NCI-H1694 treated with DMSO at 0.1 percent for 48 hours (cell line): ENCODE data around the gene DDX17.
"Not testable (repeated sequence)": the region's sequence is repeated elsewhere in the genome, so short reads cannot be mapped to it uniquely, and the experiment has no call there.

ENCODE experiments used
- DNase-seq: peaks from one replicate; lab custom pipeline; 2025; lab: John Stamatoyannopoulos, UW

Gene DDX17

DNA sequence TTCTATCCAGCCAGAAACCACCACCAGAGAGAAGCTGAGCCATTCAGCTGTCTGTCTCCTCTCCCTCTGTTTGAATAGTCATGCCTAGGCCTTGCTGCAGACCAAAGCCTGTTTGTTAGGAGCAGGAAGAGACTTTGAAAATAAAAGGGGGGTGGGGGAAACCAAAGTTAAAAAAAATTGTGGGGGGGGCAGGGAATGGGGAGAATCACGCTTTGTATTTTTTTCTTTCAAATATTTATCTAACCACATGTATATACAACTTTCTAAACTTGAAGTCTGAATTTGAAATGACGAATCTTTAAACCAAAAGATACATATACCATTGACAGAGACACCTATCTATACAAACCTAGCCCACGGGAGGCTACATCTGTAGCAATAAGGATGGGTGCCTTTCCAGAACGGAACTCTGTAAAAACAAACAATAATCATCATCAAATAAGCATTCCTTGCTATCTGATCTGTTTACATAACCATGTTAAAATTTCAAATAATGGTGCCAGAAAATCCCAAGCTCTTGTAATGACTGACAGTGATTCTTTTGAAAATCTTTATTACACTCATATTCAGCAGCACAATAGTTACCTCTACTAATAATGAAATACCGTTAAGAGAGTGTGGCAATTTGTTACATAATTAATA lies 14.3 kb downstream of the DDX17 start:
- DNase-seq: no peak

DNA sequence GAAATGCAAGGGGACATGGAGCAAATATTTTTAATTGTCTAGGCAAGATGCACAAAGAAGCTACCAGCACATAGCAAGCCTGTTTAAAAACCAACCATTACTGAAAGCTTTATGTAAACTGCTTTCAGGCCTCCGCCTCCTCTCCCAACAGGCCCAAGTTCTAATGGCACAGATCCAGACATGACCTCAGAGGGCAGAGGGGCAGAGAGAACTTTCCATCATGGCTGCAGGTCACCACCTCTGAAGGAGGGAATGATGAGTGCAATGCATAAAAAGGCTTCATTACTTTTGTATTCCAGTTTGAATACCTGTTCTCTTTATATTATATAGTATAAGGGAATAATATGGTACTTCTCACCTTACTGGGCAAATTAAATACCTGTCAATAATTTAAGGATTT lies 15.2 kb downstream of the DDX17 start:
- no peak for DNase-seq

DNA sequence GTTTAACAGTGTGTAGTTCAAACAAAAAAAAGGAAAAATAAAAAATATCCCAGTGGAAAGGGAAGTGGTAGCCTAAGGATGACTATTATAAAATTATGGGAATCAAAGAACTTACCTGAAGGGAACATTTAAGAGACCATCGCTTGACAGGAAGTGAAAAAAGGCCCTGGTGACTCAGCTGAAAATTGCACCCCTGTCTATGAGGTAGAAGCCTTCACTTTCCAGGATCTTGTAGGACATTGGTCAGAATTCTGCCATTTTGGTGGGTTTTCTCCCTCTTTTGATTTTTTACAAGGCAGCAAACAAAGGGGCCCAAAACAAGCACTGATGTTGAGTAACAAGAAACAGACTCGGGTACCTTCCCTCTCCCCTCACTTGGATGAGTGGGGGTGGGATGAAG lies 15.6 kb downstream of the DDX17 start:
- DNase-seq: no peak

DNA sequence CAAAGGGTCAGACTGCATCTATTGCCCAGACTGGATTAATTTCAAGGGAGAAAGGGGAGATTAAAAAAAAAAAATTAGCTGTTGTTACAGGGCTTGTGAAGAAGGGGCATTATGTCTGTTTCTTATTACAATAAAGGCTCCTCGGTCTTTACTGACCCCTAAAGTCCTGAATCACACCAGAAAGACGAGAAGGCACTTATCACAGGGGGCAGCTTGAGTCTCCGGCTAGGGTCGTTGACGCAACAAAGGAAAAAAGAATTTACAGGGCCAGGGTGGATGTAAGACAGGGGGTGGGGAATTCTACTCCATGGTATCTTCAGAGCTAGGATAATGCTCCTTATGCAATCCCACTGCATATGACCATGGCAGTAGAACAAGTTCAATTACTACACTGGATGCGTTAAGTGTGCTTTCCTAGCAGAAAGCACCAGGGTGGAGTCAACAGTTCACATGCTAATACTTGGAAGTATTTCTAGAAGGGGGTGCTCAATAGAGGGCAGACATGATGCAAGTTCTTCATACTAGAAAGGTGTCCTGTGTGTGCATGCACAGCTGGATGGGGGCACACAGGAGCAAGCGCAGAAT lies 16.5 kb downstream of the DDX17 start:
- no peak for DNase-seq

DNA sequence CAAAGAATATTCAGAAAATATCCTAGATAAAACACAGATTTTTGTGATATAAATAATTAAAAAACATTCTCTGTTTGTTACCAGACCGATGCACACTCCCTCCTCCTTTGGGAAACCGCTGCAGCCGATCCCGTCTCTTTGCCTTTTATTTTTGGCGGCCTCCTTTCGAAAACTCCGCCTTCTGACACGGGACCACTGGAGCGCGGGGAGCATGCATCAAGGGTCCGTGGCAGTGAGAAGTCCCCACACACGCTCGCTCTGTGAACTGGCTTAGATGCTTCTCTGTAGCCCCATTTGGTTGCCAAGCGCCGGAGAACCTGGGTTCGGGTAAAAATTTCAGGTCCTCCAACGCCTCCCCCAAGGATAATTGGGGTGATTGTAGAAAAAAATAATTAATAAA lies 17.0 kb downstream of the DDX17 start:
- no peak for DNase-seq

DNA sequence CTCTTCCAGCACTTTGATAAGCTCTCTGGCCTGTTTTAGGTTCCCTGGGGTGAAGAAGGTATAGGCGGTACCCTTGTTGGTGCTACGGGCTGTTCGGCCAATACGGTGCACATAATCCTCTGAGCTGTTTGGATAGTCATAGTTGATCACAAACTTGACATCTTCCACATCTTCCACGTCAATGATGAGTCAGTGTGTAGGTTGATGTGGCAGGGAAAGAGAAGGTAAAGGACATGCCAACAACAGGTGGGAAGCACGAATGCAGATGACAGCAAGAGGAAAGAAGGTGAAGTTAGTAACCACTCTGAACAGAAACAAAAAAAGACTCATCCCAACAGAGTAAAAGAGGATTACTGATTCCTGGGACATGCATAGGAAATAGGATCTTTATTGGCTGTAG lies 18.2 kb downstream of the DDX17 start:
- no peak for DNase-seq

DNA sequence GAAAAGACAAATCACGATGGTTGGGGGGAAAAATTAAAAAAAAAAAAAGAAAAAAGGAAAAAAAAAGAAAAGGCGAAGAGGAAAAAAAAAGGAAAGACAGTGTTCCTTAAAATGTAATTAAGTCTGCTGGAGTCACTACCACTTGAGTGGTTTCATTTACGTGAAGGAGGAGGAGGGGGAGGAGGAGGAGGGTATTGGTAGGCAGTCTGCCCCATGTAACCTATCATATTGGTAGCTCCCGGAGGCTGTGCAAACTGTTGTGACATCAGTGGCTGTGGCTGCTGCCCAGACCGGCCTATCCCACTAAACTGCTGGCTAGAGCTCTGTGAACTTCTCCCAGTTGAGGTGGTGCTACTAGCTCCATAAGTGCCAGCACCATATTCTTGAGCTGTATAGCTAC lies 20.3 kb downstream of the DDX17 start:
- DNase-seq: no peak

DNA sequence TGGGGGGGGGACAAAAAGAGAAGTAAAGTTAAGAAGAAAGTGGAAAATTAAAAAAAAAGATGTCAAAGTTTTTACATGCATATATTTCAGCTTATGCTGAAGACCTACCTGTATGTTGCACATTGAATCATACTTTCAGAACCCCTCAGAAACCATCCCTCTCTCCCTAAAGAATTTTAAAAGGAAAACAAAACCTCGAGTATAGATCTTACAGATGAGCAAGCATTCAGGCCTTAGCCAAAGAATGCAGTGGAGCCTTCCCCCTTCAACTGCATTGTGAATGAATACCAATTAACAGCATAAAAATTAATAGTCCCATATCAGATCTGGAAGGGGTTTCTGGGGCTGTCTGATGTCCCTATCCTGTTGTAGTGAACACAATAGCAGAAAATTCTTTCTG lies 21.9 kb downstream of the DDX17 start:
- DNase-seq: no peak

DNA sequence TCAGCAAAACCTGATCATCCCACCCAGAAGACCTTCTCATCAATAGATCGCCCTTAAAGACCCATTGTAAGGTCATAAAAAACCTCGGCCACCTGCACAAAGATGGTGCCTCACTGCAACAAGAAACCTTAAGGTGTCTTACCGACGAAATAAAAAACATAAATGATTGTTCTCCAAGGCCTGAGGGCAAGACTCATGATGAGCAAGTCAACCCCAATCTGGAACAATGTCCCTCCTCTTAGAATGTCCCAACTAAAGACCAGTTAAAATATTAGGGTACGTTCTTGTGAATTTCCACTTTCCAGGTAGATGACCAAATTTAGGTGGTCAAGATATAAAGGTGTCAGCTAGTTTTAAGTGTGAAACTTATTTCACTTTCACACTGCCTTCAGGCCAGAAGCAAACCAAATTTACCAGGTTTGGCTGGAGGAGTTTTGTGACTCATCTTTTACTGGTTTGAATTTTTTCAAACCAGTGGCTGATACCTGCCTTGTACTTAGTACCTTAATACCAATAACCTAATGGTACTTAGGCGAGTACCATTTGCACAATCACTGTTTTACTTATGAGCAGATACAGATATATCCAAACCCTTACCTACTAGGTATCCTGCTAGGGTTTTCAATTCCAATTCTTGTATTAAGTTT lies 23.3 kb downstream of the DDX17 start:
- no peak for DNase-seq

DNA sequence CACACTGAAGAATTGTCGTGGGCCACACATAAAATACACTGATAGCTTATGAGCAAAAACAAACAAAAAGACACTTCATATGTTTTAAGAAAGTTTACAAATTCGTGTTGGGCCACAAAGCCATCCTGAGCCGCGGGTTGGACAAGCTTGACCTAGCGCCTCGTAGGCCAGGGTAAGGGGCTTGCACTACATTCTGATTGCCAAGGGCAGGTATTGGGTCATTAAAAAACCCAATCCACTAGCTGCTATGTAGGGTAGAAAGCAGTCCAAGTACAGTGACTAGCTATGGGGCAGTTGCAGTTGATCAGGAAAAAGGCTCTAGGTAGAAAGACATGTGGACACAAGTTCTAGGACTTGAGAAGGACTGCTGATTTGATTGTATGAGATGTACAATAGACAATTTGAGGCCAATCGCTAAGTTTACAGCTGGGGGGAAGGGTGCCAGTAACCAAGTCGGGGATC lies 24.2 kb downstream of the DDX17 start:
- no peak for DNase-seq

DNA sequence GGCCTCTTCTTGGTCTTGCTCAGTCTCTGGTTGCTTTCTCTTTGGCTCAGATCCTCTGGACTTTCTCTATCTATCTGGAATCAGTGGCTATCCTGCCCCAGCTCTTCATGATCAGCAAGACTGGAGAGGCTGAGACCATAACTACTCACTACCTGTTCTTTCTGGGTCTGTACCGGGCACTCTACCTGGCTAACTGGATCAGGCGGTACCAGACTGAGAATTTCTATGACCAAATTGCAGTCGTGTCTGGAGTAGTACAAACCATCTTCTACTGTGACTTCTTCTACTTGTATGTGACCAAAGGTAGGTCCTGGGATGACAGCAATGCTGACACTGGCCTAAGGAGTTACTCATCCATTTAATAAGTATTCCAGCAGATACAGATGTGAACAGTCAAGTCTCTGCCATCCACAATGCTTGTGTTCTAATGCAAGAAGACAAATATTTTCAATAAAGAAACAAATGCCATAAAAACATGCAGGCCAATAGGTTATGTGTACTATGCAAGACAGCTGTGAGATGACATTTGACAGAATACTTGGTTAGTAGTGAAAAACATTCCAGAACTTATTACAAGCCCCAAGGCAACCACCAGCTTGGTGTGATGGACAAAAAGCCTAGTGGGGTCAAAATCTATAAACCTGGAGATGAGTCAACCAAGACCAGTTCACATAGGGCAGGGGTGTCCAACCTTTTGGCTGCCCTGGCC lies 24.8 kb downstream of the DDX17 start:
- no peak for DNase-seq

DNA sequence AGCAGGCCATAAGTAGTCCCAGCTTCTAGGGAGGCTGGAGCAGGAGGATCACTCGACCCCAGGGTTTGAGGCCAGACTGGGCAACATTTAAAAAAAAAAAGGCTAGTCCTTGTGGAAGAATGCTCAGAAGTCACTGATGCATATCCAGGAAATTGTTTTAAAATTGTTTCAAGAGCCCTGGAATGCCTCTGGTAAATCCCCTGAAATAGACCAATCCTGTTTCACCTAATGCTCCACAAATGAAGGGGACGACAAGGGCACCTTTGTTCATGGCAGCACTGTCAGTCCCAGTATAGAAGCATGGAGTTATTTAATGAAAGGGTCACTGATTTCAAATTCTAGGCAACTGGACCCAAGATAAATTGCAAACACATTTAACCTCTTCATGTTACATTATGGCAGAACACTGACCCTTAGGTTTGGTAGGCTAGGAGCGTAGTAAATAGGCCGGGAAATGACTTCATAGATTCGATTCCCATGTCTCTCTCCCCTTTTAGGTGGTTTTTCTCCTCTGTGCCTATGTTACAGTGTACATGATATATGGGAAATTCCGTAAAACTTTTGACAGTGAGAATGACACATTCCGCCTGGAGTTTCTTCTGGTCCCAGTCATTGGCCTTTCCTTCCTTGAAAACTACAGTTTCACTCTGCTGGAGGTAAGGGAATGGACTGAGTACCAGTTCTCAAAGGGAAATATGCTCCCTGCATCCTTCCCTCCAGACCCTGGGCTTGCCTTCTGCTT lies 26.8 kb downstream of the DDX17 start:
- no peak for DNase-seq

DNA sequence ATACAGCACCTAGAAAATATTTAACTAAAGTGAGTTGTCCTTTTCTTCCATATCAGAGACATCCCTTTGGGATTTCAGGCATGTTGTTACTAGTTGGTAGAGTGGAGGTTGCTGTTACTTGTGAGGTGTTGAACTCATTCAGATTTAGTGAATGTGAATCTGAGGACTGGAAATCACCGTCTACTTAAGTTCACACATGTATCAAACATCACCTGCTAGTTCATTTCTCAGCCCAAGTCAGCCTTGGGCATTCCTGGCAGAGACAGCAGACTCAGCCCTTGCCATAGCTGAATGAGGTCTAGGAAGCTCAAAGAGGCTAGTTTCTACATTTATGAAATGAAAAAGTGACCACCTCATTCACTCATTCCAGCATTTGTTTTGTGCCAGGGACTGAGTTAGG lies 28.5 kb downstream of the DDX17 start:
- no peak for DNase-seq

DNA sequence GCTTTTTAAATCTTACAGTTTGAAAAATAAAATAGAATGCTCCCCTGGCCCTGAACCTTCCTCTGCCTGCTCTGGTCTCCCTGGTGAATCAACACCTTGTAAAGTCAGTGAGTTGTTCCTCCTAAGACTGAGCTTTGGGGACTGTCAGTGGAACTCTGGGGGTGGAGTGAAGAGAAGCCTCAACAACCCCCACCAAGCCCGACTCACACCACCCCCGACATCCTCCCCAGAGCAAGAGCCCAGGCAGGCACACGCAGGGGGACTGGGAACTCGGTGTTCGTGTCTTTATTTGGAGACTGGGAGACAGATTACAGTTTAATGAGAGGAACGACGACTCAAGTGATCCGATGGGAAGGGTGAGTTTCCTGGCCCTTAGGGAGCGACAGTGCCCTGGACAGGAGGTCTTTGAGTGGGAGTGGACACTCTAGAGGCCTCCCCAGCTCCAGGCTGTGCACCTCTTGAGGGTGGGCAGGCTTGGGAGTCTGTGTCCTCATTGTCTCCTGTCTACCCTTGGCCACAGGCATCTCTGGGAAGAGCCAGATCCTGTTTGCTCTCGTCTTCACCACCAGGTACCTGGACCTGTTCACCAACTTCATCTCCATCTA lies 32.0 kb downstream of the DDX17 start:
- no peak for DNase-seq

DNA sequence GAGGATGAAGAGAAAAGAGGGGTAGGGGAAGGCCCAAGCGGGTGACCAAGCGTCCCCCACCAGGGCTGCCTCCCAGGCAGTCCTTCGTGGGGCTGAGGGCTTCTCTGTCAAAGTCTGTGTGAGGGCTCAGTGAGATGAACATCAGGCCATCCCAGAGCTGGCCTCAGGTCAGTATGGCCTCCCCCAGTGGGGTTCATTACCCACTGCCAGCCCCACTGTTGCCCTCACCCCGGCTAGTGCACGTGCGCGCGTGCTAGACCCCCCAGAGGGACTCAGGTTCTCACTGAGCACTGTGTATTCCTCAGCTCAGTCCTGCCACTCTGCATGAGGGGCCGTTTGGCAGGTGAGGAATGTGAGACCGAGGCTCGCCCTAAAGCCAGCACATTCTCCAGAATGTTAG lies 34.9 kb downstream of the DDX17 start:
- no peak for DNase-seq

DNA sequence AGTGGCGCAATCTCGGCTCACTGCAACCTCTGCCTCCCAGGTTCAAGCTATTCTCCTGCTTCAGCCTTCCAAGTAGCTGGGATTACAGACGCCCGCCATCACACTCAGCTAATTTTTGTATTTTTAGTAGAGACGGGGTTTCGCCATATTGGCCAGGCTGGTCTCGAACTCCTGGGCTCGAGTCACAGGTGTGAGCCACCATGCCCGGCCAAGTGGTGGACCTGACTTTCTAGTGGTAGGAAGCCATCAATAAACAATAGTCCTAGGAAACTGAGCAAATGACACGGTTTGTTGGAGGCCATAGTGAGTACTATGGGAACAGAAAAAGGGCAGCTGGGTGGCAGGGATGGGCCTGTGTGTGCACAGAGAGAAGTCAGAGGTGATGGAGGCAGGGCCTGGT lies 35.9 kb downstream of the DDX17 start:
- DNase-seq: not testable (repeated sequence)

DNA sequence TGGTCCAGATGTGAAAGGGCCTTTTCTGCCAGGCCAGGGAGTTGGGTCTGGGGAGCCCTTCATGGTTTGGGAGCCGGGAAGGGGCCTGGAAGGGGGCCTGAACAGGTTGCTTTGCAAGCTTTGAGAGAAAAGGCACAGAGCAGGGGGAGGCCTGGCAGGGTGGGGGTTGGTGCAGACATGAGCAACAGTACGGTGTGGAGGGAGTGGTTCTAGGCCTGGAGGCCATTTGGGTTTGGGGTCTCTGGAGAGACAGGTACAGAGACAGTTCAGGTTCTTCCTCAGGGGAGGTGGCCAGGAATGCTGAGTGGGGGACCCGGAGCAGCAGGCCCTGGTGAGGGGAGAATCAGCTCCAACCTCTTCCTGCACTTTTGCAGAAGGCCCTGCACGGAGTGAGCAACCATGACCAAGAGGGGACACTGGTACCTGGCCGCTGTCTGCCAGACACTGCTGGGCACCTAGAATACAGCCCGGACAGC lies 36.8 kb downstream of the DDX17 start:
- DNase-seq: no peak

DNA sequence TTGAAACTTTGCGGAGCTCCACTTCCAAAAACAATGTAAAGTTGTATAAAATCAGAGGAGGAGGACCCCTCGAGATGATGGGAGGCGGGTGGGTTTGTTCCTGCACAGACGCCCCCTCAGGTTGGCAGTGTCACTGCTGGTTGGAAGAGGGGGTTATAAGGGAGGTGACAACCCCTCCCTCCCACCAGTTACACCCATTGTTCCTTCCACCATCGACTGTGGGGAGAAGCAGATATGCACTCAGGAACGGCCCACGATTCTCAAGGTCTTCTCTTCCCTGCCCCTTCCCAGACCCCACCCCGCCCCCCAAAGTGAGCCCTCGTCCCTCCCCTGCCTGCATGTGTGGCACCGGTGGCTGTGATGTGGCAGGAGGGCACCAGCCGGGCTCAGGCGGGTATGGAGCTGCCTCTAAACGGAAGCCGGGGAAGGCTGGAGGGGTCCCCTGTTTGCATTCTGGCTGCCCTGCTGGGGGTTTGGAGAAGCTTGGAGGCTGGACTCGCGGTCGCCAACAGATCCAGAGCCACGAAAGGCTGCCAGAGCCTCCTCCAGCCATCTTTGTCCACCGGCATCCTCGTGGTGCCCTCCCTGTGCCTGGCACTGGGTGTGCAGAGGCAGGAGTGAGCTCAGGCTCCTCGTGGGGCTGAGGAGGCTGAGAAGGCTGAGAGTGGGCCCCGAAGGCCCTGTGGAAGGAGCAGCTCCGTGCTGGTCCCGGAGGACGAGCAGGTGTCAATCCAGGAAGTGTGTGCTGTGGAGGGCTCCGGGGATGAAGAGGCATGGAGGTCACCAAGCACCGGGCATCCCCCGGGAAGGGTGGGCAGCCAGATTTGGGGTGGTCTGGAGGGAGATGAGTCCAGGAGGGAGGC lies 37.4 kb downstream of the DDX17 start:
- no peak for DNase-seq

DNA sequence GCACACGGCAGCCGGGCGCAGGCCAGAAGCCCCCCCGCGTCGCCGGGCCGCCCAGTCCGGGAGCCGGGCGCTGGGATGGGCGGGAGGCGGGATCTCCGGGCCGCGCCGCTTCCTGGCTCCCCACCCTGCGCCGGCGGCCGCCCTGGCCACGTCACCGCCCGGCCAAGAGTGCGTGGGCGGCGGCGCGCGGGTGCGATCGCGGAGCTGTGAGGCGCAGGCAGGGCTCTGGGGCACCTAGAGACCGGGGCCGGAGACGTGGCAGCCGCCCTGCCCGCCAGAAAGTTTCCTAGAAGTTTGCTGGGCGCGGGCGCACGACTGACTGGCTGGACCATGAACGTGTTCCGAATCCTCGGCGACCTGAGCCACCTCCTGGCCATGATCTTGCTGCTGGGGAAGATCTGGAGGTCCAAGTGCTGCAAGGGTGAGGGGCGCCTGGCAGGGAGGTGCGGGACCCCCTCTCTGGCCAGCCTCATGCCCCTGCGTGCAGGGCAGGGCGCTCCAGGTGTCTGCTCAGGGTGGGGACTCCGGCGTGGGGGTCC lies 38.1 kb downstream of the DDX17 start, which contains the start of gene KDELR3:
Gene KDELR3 (plus strand): TSS at position 193 of the 539 bp plus-strand sequence. CDS start 138 bp downstream, at position 331.
- no peak for DNase-seq

DNA sequence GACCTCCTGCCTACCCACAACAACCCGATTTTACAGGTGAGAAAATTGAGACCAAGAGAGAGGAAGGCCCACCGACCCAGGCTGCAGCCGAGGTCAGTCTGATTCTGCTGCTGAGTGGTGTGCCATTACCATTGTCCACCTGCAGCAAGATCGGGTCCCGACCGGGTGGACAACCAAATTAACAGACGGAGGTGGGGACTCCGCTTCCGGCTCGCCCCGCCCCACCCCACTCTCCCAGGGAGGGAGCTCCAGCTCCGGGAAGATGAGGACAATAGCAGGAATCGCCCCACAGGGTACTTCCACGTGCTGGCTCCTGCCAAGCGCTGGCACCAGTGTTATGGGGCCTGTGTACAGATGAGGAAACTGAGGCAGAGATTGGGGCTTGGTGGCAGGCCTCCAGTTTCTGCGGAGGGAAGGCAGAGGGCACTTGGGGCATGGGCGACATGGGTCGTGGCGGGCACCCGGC lies 38.6 kb downstream of the DDX17 start:
- DNase-seq: no peak
